ENCODE measurements around the gene USP49. TPM values are rescaled to one million over a fixed set of nuclear protein-coding genes. Genes with fewer than 3 reads are reported as not detected.

USP49 gene
- total and polyA plus RNA-seq, 2 of the 13 experiments (the other 11 are each of a cell fraction or from before 2014, with no cell fraction given): 2.9 to 4.3 TPM

DNA sequence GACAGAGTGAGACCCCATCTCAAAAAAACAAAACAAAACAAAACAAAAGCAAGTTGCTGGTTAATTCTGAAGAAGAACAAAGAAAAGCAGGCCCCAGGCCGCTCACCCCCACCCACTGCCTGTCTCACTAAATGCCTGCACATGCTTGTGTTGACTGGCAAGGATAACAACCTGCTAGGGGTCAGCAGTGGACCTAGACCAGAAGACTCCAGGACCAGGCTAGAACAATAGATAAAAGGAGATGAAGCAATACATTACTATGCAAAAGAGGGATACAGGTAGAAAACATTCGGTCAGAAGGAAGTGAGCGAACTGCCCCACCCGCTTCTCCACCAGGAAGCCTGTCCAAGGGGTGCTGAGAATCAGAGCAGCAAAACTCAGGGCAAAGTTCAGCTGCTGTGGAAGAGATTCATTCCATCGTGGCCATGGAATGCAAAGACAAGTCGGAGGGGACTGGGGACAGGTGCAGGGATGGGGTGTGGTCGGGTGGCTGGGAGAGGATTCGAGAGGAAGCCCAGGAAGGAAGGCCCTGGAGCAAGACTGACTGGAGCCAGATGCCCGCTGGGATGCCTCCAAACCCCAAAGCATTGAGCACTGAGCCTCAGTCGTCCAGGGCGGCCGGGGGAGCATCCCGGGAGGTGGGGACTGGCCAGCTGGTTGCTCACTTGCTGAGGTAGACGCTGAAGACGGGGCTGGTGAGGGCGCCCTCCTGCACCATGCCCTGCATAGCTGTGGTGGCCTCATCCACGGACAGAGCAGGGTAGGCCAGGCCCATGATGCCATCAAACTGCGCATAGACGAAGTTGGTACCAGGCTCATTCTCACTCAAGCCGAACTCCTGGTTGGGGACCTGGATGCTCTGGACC, 153.3 kb downstream of the USP49 start (continued):
- TF ChIP-seq, protein P1, sequence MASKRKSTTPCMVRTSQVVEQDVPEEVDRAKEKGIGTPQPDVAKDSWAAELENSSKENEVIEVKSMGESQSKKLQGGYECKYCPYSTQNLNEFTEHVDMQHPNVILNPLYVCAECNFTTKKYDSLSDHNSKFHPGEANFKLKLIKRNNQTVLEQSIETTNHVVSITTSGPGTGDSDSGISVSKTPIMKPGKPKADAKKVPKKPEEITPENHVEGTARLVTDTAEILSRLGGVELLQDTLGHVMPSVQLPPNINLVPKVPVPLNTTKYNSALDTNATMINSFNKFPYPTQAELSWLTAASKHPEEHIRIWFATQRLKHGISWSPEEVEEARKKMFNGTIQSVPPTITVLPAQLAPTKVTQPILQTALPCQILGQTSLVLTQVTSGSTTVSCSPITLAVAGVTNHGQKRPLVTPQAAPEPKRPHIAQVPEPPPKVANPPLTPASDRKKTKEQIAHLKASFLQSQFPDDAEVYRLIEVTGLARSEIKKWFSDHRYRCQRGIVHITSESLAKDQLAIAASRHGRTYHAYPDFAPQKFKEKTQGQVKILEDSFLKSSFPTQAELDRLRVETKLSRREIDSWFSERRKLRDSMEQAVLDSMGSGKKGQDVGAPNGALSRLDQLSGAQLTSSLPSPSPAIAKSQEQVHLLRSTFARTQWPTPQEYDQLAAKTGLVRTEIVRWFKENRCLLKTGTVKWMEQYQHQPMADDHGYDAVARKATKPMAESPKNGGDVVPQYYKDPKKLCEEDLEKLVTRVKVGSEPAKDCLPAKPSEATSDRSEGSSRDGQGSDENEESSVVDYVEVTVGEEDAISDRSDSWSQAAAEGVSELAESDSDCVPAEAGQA (IDR thresholded peaks at IDR 0.05; ENCODE audit: low read depth): no peak; the same call in 1 of the 2 replicates
- TF ChIP-seq, protein P1 (CRISPR knock-in tag; IDR thresholded peaks at IDR 0.05; ENCODE audit: borderline replicate concordance): no peak
- TF ChIP-seq, protein P2, sequence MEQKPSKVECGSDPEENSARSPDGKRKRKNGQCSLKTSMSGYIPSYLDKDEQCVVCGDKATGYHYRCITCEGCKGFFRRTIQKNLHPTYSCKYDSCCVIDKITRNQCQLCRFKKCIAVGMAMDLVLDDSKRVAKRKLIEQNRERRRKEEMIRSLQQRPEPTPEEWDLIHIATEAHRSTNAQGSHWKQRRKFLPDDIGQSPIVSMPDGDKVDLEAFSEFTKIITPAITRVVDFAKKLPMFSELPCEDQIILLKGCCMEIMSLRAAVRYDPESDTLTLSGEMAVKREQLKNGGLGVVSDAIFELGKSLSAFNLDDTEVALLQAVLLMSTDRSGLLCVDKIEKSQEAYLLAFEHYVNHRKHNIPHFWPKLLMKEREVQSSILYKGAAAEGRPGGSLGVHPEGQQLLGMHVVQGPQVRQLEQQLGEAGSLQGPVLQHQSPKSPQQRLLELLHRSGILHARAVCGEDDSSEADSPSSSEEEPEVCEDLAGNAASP (CRISPR knock-in tag; IDR thresholded peaks at IDR 0.05; ENCODE audit: borderline replicate concordance): peak; percentile 42; the same call in 1 of the 2 replicates
- TF ChIP-seq ZNF468 (CRISPR knock-in tag; IDR thresholded peaks at IDR 0.05) (no peak), GFI1 (CRISPR knock-in tag; IDR thresholded peaks at IDR 0.05; ENCODE audit: borderline replicate concordance) (peak; percentile 99), RXRB (CRISPR knock-in tag; IDR thresholded peaks at IDR 0.05; ENCODE audit: borderline replicate concordance) (peak; percentile 54; the same call in 1 of the 2 replicates), HNRNPUL1 (IDR thresholded peaks at IDR 0.05; ENCODE audit: low read depth, low read length) (no peak), SMC3 (IDR thresholded peaks at IDR 0.05; ENCODE audit: low read length) (peak; percentile 38; the same call in 1 of the 2 replicates), ZNF615 (CRISPR knock-in tag; IDR thresholded peaks at IDR 0.05; ENCODE audit: borderline replicate concordance) (no peak), HNRNPLL (IDR thresholded peaks at IDR 0.05; ENCODE audit: low read depth, low read length, poor library complexity, severe bottlenecking) (no peak), ZNF431 (CRISPR knock-in tag; IDR thresholded peaks at IDR 0.05; ENCODE audit: borderline replicate concordance, low read depth) (no peak), ZNF30 (CRISPR knock-in tag; IDR thresholded peaks at IDR 0.05) (no peak), ATF7 (IDR thresholded peaks at IDR 0.05) (no peak), ATF7 (CRISPR knock-in tag; IDR thresholded peaks at IDR 0.05) (no peak), FOXM1 (CRISPR knock-in tag; IDR thresholded peaks at IDR 0.05) (no peak), MAZ (IDR thresholded peaks at IDR 0.05; ENCODE audit: borderline replicate concordance, low read depth, low read length) (no peak; the same call in 1 of the 2 replicates), MAZ (CRISPR knock-in tag; IDR thresholded peaks at IDR 0.05; ENCODE audit: low read depth) (0 out of 2 replicates have a peak, but pooled peaks have one; percentile 23)
- TF ChIP-seq, protein P3, sequence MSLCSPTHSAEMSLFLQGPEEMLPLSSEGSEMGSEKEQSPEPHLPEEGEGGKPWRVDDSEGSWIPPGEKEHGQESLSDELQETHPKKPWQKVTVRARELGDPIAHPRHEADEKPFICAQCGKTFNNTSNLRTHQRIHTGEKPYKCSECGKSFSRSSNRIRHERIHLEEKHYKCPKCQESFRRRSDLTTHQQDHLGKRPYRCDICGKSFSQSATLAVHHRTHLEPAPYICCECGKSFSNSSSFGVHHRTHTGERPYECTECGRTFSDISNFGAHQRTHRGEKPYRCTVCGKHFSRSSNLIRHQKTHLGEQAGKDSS (CRISPR knock-in tag; IDR thresholded peaks at IDR 0.05; ENCODE audit: borderline replicate concordance, low read depth): no peak
- TF ChIP-seq, protein P4, sequence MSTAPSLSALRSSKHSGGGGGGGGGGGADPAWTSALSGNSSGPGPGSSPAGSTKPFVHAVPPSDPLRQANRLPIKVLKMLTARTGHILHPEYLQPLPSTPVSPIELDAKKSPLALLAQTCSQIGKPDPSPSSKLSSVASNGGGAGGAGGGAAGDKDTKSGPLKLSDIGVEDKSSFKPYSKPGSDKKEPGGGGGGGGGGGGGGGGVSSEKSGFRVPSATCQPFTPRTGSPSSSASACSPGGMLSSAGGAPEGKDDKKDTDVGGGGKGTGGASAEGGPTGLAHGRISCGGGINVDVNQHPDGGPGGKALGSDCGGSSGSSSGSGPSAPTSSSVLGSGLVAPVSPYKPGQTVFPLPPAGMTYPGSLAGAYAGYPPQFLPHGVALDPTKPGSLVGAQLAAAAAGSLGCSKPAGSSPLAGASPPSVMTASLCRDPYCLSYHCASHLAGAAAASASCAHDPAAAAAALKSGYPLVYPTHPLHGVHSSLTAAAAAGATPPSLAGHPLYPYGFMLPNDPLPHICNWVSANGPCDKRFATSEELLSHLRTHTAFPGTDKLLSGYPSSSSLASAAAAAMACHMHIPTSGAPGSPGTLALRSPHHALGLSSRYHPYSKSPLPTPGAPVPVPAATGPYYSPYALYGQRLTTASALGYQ (CRISPR knock-in tag; IDR thresholded peaks at IDR 0.05): 0 out of 2 replicates have a peak, but pooled peaks have one; percentile 38
